K562 (cell line): ENCODE data around the gene GNAI3. TPM values are rescaled to one million over a fixed set of nuclear protein-coding genes. Genes with fewer than 3 reads are reported as not detected.

Experiments used
- CAMTA2 ChIP-seq: fragments of 250-450 bp; sonication (Bioruptor Pico); conservative IDR thresholded peaks from 2 replicates; pipeline ENCODE4 v1.5.1; 2022
- DIDO1 ChIP-seq: fragments of 450-650 bp; IDR thresholded peaks from 2 replicates; pipeline ENCODE4 v1.6.1; 2016; ENCODE audit warnings: low read depth, missing biosample characterization, missing genetic modification characterization
- ELF1 ChIP-seq: fragments of 200-800 bp; sonication (Bioruptor generic); IDR thresholded peaks from 2 replicates; pipeline ENCODE4 v1.6.1; 2016; ENCODE audit warnings: missing genetic modification characterization, missing compliant biosample characterization
- EP300 ChIP-seq: IDR thresholded peaks from 2 replicates; pipeline ENCODE4 v1.6.1; 2012; ENCODE audit warnings: low read length, improper control_type of control experiment
- EP400 ChIP-seq: fragments of 450-650 bp; IDR thresholded peaks from 2 replicates; pipeline ENCODE4 v1.6.1; 2017; ENCODE audit warnings: antibody characterized with exemption, mild to moderate bottlenecking, moderate library complexity
- NCOA1 ChIP-seq: fragments of 450-650 bp; IDR thresholded peaks from 2 replicates; pipeline ENCODE4 v1.6.1; 2016; ENCODE audit warnings: low read depth
- PHB2 ChIP-seq: fragments of 450-650 bp; IDR thresholded peaks from 2 replicates; pipeline ENCODE4 v1.6.1; 2017; ENCODE audit warnings: low read depth
- RNF219 ChIP-seq: fragments of 250-450 bp; sonication (Bioruptor Pico); IDR thresholded peaks from 2 replicates; pipeline ENCODE4 v1.5.0; 2022; ENCODE audit warnings: mild to moderate bottlenecking
- SMAD3 ChIP-seq: fragments of 450-650 bp; formaldehyde crosslinking; conservative IDR thresholded peaks from 2 replicates; pipeline ENCODE4 v1.4.0; 2020; ENCODE audit warnings: mild to moderate bottlenecking
- TAL1 ChIP-seq: fragments of 450-650 bp; IDR thresholded peaks from 2 replicates; pipeline ENCODE4 v1.6.1; 2016; ENCODE audit warnings: mild to moderate bottlenecking
- ZBTB8A ChIP-seq: fragments of 450-650 bp; IDR thresholded peaks from 2 replicates; pipeline ENCODE4 v1.6.1; 2018; ENCODE audit warnings: mild to moderate bottlenecking, moderate library complexity; ENCODE audit not compliant: partially characterized antibody
- ZNF184 ChIP-seq: sonication (generic); formaldehyde crosslinking; IDR thresholded peaks from 2 replicates; pipeline ENCODE4 v1.5.0; 2020; ENCODE audit warnings: missing genetic modification reagents
- ZNF408 ChIP-seq: fragments of 250-450 bp; sonication (Bioruptor Pico); IDR thresholded peaks from 2 replicates; pipeline ENCODE4 v1.4.0; 2020; ENCODE audit warnings: low read depth, mild to moderate bottlenecking, moderate library complexity
- polyA plus RNA-seq, 8 experiments: library from polyadenylated mRNA; depleted of rRNA in 4 of 8; stranded (reverse) in 5 of 8; unstranded in 3 of 8; fragments of >200 nt; fragmentation: Nextera tagmentation in 2 of 8; fragmentation: Illumina TruSeq in 1 of 8; extraction: Ambion mirVana in 2 of 8; extraction: Trizol in 1 of 8; gene quantifications; 2 replicates each; pipeline versions ENCODE4 v1.2.1 to v1.2.3, GENCODE V29; 2011 to 2014; ENCODE audit warnings: inconsistent platforms in 1 of 8, missing spikeins in 1 of 8
- total RNA-seq, 7 experiments: library from RNA; depleted of rRNA in 6 of 7; stranded (reverse); fragments of >200 nt in 6 of 7; fragmentation: Illumina TruSeq in 2 of 7; extraction: Trizol in 2 of 7; gene quantifications; 2 replicates each; pipeline versions ENCODE4 v1.2.1 to v1.2.3, GENCODE V29; 2011 to 2021; ENCODE audit warnings: low replicate concordance in 1 of 7
- TF ChIP-seq, protein P1 (sequence below), 2 experiments: fragments of 450-650 bp in 1 of 2; sonication (generic) in 1 of 2; formaldehyde crosslinking in 1 of 2; IDR thresholded peaks in 1 of 2; conservative IDR thresholded peaks in 1 of 2; 2 replicates each; pipeline versions ENCODE4 v1.6.1 to v1.8.1; 2016 to 2023; ENCODE audit warnings: mild to moderate bottlenecking in 2 of 2, moderate library complexity in 2 of 2, inconsistent platforms in 1 of 2, missing genetic modification reagents in 1 of 2
- TF ChIP-seq, protein P2 (sequence below): fragments of 250-450 bp; sonication (Bioruptor Pico); IDR thresholded peaks from 2 replicates; pipeline ENCODE4 v1.8.0; 2021; ENCODE audit warnings: borderline replicate concordance, mild to moderate bottlenecking, moderate library complexity; ENCODE audit not compliant: poor library complexity, severe bottlenecking
- TF ChIP-seq, protein P3 (sequence below): fragments of 250-450 bp; sonication (Bioruptor Pico); IDR thresholded peaks from 2 replicates; pipeline ENCODE4 v1.8.0; 2022; ENCODE audit warnings: moderate library complexity, mild to moderate bottlenecking, inconsistent platforms
- TF ChIP-seq, protein P4 (sequence below): sonication (generic); formaldehyde crosslinking; IDR thresholded peaks from 2 replicates; pipeline ENCODE4 v1.8.0; 2022; ENCODE audit warnings: mild to moderate bottlenecking, missing genetic modification reagents

The GNAI3 gene
- total and polyA plus RNA-seq, 9 of the 15 experiments (the other 6 are each of a cell fraction or from before 2014, with no cell fraction given) = 6.3 to 13.2 (median 8.9) TPM

DNA sequence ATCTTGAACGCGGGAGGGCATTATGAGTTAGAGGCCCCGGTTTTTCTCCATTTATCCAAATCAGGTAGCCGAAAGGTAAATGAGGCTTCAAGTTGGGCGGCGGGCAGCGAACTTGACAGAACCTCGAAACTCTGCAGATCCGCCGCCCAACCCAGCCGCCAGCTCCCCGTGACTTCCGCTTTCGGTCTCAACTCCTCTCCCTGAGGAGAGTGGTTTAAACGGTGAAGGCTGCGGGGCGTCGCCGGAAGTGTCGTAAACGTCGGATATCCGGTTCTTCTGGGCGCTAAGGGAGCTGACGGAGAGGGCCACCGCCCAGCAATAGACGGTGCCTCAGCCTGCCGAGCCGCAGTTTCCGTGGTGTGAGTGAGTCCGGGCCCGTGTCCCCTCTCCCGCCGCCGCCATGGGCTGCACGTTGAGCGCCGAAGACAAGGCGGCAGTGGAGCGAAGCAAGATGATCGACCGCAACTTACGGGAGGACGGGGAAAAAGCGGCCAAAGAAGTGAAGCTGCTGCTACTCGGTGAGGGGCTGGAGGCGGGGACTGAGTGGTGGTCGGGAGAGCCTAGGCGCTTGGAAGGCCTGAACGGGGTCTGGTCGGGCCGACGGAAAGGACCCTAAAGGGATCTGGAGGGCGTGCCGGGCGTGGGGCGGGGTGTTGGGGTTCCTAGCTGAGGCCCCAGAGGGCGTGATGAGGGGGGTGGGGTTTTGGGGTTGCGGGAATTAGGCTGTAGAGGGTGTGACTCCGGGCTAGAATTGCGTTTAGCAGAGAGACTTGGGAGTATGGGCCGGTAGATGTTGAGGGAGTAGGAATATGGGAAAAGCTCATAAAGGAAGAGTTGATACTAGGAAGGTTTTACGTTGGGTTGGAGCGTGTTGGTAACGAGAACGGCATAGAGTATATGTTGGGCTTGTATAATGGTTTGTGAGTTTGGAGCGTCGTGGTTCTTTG, at the start of gene GNAI3 (continued):
- TF ChIP-seq, protein P1, sequence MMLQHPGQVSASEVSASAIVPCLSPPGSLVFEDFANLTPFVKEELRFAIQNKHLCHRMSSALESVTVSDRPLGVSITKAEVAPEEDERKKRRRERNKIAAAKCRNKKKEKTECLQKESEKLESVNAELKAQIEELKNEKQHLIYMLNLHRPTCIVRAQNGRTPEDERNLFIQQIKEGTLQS (IDR thresholded peaks at IDR 0.05) = peak; percentile 8; the same call in 1 of the 2 replicates
- TF ChIP-seq, protein P1 (CRISPR knock-in tag; conservative IDR thresholded peaks at IDR 0.05) = peak; percentile 63; the same call in 1 of the 2 replicates
- TF ChIP-seq ZNF408 (CRISPR knock-in tag) (no peak), DIDO1 (tag) (no peak), EP300 (no peak), TAL1 (no peak), NCOA1 (peak; percentile 31), ZNF184 (CRISPR knock-in tag) (no peak), CAMTA2 (CRISPR knock-in tag) (no peak), EP400 (peak; percentile 94), SMAD3 (CRISPR knock-in tag) (no peak), PHB2 (peak; percentile 59; the same call in 1 of the 2 replicates), ELF1 (tag) (peak; percentile 92), RNF219 (CRISPR knock-in tag) (no peak), ZBTB8A (no peak)
- TF ChIP-seq, protein P2, sequence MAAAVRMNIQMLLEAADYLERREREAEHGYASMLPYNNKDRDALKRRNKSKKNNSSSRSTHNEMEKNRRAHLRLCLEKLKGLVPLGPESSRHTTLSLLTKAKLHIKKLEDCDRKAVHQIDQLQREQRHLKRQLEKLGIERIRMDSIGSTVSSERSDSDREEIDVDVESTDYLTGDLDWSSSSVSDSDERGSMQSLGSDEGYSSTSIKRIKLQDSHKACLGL = no peak
- TF ChIP-seq, protein P3, sequence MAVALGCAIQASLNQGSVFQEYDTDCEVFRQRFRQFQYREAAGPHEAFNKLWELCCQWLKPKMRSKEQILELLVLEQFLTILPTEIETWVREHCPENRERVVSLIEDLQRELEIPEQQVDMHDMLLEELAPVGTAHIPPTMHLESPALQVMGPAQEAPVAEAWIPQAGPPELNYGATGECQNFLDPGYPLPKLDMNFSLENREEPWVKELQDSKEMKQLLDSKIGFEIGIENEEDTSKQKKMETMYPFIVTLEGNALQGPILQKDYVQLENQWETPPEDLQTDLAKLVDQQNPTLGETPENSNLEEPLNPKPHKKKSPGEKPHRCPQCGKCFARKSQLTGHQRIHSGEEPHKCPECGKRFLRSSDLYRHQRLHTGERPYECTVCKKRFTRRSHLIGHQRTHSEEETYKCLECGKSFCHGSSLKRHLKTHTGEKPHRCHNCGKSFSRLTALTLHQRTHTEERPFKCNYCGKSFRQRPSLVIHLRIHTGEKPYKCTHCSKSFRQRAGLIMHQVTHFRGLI (CRISPR knock-in tag) = no peak
- TF ChIP-seq, protein P4, sequence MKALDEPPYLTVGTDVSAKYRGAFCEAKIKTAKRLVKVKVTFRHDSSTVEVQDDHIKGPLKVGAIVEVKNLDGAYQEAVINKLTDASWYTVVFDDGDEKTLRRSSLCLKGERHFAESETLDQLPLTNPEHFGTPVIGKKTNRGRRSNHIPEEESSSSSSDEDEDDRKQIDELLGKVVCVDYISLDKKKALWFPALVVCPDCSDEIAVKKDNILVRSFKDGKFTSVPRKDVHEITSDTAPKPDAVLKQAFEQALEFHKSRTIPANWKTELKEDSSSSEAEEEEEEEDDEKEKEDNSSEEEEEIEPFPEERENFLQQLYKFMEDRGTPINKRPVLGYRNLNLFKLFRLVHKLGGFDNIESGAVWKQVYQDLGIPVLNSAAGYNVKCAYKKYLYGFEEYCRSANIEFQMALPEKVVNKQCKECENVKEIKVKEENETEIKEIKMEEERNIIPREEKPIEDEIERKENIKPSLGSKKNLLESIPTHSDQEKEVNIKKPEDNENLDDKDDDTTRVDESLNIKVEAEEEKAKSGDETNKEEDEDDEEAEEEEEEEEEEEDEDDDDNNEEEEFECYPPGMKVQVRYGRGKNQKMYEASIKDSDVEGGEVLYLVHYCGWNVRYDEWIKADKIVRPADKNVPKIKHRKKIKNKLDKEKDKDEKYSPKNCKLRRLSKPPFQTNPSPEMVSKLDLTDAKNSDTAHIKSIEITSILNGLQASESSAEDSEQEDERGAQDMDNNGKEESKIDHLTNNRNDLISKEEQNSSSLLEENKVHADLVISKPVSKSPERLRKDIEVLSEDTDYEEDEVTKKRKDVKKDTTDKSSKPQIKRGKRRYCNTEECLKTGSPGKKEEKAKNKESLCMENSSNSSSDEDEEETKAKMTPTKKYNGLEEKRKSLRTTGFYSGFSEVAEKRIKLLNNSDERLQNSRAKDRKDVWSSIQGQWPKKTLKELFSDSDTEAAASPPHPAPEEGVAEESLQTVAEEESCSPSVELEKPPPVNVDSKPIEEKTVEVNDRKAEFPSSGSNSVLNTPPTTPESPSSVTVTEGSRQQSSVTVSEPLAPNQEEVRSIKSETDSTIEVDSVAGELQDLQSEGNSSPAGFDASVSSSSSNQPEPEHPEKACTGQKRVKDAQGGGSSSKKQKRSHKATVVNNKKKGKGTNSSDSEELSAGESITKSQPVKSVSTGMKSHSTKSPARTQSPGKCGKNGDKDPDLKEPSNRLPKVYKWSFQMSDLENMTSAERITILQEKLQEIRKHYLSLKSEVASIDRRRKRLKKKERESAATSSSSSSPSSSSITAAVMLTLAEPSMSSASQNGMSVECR (CRISPR knock-in tag) = peak; percentile 96
